Measurements from ENCODE around the gene MTF1.

DNA sequence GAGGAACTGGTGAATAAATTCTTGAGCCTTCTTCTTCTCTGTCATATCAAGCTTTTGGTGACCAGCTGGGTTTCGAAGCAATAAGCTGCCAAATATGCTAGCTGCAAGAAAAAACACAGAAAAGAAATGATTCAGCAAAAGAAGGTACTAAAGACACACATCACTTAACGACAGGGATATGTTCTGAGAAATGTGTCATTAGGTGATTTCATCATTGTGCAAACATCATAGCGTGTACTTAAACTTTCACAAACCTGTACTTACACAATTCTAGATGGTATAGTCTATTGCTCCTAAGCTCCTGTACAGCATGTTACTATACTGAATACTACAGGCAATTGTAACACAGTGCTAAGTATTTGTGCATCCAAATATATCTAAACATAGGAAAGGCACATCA is 2.9 kb upstream of the MTF1 start:
- TF ChIP-seq CTCF (IDR thresholded peaks at IDR 0.05; ENCODE audit: insufficient read depth, low read length), result no peak
- TF ChIP-seq POLR2AphosphoS5 (IDR thresholded peaks at IDR 0.05; ENCODE audit: low read depth), result no peak
- TF ChIP-seq REST (IDR thresholded peaks at IDR 0.05; ENCODE audit: insufficient replicate concordance, low read depth), result no peak
- TF ChIP-seq SPI1 (IDR thresholded peaks at IDR 0.05; ENCODE audit: borderline replicate concordance, low read depth), result no peak
- TF ChIP-seq GABPA (IDR thresholded peaks at IDR 0.05; ENCODE audit: low read depth), result no peak
